ENCODE results near the gene AP1S3. TPM values are rescaled to one million over a fixed set of nuclear protein-coding genes. Genes with fewer than 3 reads are reported as not detected.
"Not testable (repeated sequence)": the region's sequence is repeated elsewhere in the genome, so short reads cannot be mapped to it uniquely, and the experiment has no call there.

The AP1S3 gene
- total RNA-seq, 1 experiment from 2014 or later = 73.3 TPM

DNA sequence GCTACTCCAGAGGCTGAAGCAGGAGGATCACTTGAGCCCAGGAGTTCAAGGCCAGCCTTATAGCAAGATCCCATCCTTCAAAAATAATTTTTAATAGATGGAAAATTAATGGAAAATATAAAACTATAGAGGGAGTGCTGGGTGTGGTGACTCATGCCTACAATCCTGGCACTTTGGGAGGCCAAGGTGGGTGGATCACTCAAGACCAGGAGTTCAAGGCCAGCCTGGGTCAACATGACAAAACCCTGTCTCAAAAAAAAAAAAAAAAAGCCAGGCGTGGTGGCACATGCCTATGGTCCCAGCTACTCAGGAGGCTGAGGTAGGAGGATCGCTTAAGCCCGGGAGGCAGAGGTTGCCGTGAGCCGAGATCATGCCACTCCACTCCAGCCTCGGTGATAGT, 48.0 kb downstream of the AP1S3 start:
- Histone ChIP-seq H3K9me3 (ENCODE audit: insufficient read depth, low read depth) (peaks cover 13% of the 10 kb centered on the region; the same call in 1 of the 2 replicates), H3K27me3 (ENCODE audit: insufficient read depth, low read depth) (no peaks in the 10 kb centered on the region), H3K4me3 (no peak overlapping the region), H3K27ac (no peak overlapping the region), H3K36me3 (ENCODE audit: low read depth) (peaks cover 5% of the 10 kb centered on the region), H2AFZ (no peak overlapping the region), H3K79me2 (ENCODE audit: low read depth) (peaks cover 72% of the 10 kb centered on the region), H3K9me2 (ENCODE audit: insufficient read depth) (no peaks in the 10 kb centered on the region), H3F3A (ENCODE audit: insufficient read depth, low read depth) (peaks cover 7% of the 10 kb centered on the region; the same call in 1 of the 2 replicates), H3K4me1 (replicated peaks; ENCODE audit: insufficient read depth) (no peaks in the 10 kb centered on the region), H4K20me1 (ENCODE audit: insufficient read depth) (no peaks in the 10 kb centered on the region), H3K4me2 (no peak overlapping the region)
- POLR2A ChIA-PET (ENCODE audit: unreplicated experiment) = no interaction called here
- intact Hi-C loops (cut with micrococcal nuclease; ENCODE audit: unreplicated experiment) = no loop called here
- CTCF ChIA-PET = interaction anchor here (0.6 kb wide), 1 partner anchor 28 kb away, joined by 6 read pairs; no protein-coding TSS in a partner anchor
- no peak for DNase-seq
- TF ChIP-seq EZH2 (IDR thresholded peaks at IDR 0.05; ENCODE audit: low read depth) (no peak), CTCF (conservative IDR thresholded peaks at IDR 0.05) (no peak)
- no TSS peak for BruUV-seq (replicated peaks)

DNA sequence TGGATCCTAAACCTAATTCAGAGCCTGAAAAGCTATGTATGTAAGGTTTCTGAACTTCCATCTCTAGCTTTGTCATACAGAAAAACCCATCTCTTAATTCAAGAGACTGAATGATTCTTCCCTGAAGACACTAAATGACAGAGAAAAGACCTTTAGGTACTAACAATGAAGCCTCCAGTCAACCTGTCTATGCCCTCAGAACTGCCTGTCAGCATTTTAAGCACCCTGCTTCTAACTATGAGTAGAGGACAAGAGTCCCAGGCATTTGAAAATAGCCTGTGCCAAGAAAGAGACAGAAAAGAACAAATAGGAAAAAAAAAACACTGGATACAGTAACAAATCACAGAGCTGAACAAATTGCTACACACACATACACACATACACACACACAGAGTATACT, 48.6 kb downstream of the AP1S3 start:
- POLR2A ChIA-PET (ENCODE audit: unreplicated experiment) = no interaction called here
- Histone ChIP-seq H3K27me3 (ENCODE audit: insufficient read depth, low read depth) (no peaks in the 10 kb centered on the region), H3K36me3 (ENCODE audit: low read depth) (peaks cover 5% of the 10 kb centered on the region), H3K27ac (no peak overlapping the region), H3K9me3 (ENCODE audit: insufficient read depth, low read depth) (peaks cover 13% of the 10 kb centered on the region; the same call in 1 of the 2 replicates), H3F3A (ENCODE audit: insufficient read depth, low read depth) (peaks cover 7% of the 10 kb centered on the region; the same call in 1 of the 2 replicates), H2AFZ (no peak overlapping the region), H3K4me3 (no peak overlapping the region), H3K4me2 (no peak overlapping the region), H3K79me2 (ENCODE audit: low read depth) (peaks cover 70% of the 10 kb centered on the region), H4K20me1 (ENCODE audit: insufficient read depth) (no peaks in the 10 kb centered on the region), H3K9me2 (ENCODE audit: insufficient read depth) (no peaks in the 10 kb centered on the region), H3K4me1 (replicated peaks; ENCODE audit: insufficient read depth) (no peaks in the 10 kb centered on the region)
- CTCF ChIA-PET = interaction anchor here (0.7 kb wide), 1 partner anchor 830 kb away, joined by 5 read pairs; no protein-coding TSS in a partner anchor
- no TSS peak for BruUV-seq (replicated peaks)
- no peak for DNase-seq
- intact Hi-C loops (cut with micrococcal nuclease; ENCODE audit: unreplicated experiment) = no loop called here
- no peak for TF ChIP-seq EZH2 (IDR thresholded peaks at IDR 0.05; ENCODE audit: low read depth)
- TF ChIP-seq CTCF (conservative IDR thresholded peaks at IDR 0.05) = no peak

DNA sequence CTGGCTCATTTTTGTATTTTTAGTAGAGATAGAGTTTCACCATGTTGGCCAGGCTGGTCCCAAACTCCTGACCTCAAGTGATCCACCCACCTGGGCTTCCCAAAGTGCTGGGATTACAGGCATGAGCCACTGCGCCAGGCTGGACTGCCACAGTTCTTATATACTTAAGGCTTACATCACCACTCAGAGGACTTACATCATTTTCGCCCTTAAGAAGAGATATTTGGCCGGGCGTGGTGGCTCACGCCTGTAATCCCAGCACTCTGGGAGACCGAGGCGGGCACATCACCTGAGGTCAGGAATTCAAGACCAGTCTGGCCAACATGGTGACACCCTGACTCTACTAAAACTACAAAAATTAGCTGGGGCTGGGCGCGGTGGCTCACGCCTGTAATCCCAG, 49.3 kb downstream of the AP1S3 start:
- Histone ChIP-seq H3K9me3 (ENCODE audit: insufficient read depth, low read depth) (peaks cover 11% of the 10 kb centered on the region; the same call in 1 of the 2 replicates), H3K79me2 (ENCODE audit: low read depth) (peaks cover 64% of the 10 kb centered on the region)
- BruUV-seq (replicated peaks); H2AFZ ChIP-seq; H3K27me3 ChIP-seq (ENCODE audit: insufficient read depth, low read depth); H3K9me2 ChIP-seq (ENCODE audit: insufficient read depth); H3K36me3 ChIP-seq (ENCODE audit: low read depth); intact Hi-C loops (cut with micrococcal nuclease; ENCODE audit: unreplicated experiment); POLR2A ChIA-PET (ENCODE audit: unreplicated experiment); H3K4me1 ChIP-seq (replicated peaks; ENCODE audit: insufficient read depth); DNase-seq; H3K4me2 ChIP-seq; H3K4me3 ChIP-seq; H3K27ac ChIP-seq; H4K20me1 ChIP-seq (ENCODE audit: insufficient read depth); H3F3A ChIP-seq (ENCODE audit: insufficient read depth, low read depth); CTCF ChIA-PET: not testable (repeated sequence)

DNA sequence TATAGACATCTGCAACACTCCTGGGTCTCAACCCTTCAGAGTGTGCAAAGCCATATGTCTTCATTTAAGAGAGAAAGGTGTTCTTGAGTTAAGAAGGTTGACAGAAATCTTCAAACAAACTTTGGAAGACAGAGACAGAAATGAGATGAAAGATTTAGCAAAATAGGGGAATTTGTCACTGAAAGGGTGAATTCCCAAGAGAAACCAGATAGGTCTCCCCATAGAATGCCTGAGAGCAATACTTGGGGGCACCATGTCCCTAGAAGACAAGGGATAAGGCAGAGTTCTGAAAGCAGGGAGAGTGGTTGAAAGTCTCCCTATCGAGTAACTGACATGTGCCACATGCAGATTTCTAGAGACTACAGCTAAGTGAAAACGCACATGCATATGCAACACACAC, 50.0 kb downstream of the AP1S3 start:
- Histone ChIP-seq H3K4me2 (no peak overlapping the region), H4K20me1 (ENCODE audit: insufficient read depth) (no peaks in the 10 kb centered on the region), H3K27me3 (ENCODE audit: insufficient read depth, low read depth) (no peaks in the 10 kb centered on the region), H3K79me2 (ENCODE audit: low read depth) (peaks cover 56% of the 10 kb centered on the region), H3K9me3 (ENCODE audit: insufficient read depth, low read depth) (0 out of 2 replicates have a peak, but pooled peaks cover 4% of the 10 kb centered on the region), H3F3A (ENCODE audit: insufficient read depth, low read depth) (peaks cover 7% of the 10 kb centered on the region; the same call in 1 of the 2 replicates), H3K4me1 (replicated peaks; ENCODE audit: insufficient read depth) (no peaks in the 10 kb centered on the region), H2AFZ (no peak overlapping the region), H3K36me3 (ENCODE audit: low read depth) (no peaks in the 10 kb centered on the region), H3K9me2 (ENCODE audit: insufficient read depth) (no peaks in the 10 kb centered on the region), H3K4me3 (no peak overlapping the region), H3K27ac (no peak overlapping the region)
- DNase-seq = no peak
- BruUV-seq (replicated peaks) = no TSS peak
- ChIA-PET POLR2A (ENCODE audit: unreplicated experiment) (no interaction called here), CTCF (no interaction called here)
- no peak for TF ChIP-seq CTCF (conservative IDR thresholded peaks at IDR 0.05)
- TF ChIP-seq EZH2 (IDR thresholded peaks at IDR 0.05; ENCODE audit: low read depth) = no peak
- intact Hi-C loops (cut with micrococcal nuclease; ENCODE audit: unreplicated experiment) = no loop called here
